Measurements from ENCODE around the gene CDK14.

Gene CDK14

GRCh38 chr7:90686146-90686545, 90.0 kb downstream of the CDK14 start:
- TF ChIP-seq POLR2AphosphoS5 (IDR thresholded peaks at IDR 0.05; ENCODE audit: low read depth, low read length) (no peak), TAF1 (IDR thresholded peaks at IDR 0.05; ENCODE audit: borderline replicate concordance, insufficient read depth, low read length) (no peak), FOXP2 (optimal IDR thresholded peaks at IDR 0.05; ENCODE audit: borderline replicate concordance, extremely low read depth, extremely low read length, insufficient read depth) (no peak), REST (IDR thresholded peaks at IDR 0.05; ENCODE audit: insufficient read depth in 1 of 2, low read depth in 2 of 2, low read length in 2 of 2) (no peak), SIN3A (IDR thresholded peaks at IDR 0.05; ENCODE audit: borderline replicate concordance, insufficient read depth, low read length) (no peak)

- TF ChIP-seq SIN3A (IDR thresholded peaks at IDR 0.05; ENCODE audit: borderline replicate concordance, insufficient read depth, low read length) (no peak), FOXP2 (optimal IDR thresholded peaks at IDR 0.05; ENCODE audit: borderline replicate concordance, extremely low read depth, extremely low read length, insufficient read depth) (no peak), POLR2AphosphoS5 (IDR thresholded peaks at IDR 0.05; ENCODE audit: low read depth, low read length) (no peak), REST (IDR thresholded peaks at IDR 0.05; ENCODE audit: insufficient read depth in 1 of 2, low read depth in 2 of 2, low read length in 2 of 2) (no peak), TAF1 (IDR thresholded peaks at IDR 0.05; ENCODE audit: borderline replicate concordance, insufficient read depth, low read length) (no peak)
Measured at GRCh38 chr7:90688810-90689209, 92.7 kb downstream of the CDK14 start.

- no peak for TF ChIP-seq FOXP2 (optimal IDR thresholded peaks at IDR 0.05; ENCODE audit: borderline replicate concordance, extremely low read depth, extremely low read length, insufficient read depth)
- no peak for TF ChIP-seq TAF1 (IDR thresholded peaks at IDR 0.05; ENCODE audit: borderline replicate concordance, insufficient read depth, low read length)
- no peak for TF ChIP-seq SIN3A (IDR thresholded peaks at IDR 0.05; ENCODE audit: borderline replicate concordance, insufficient read depth, low read length)
- no peak for TF ChIP-seq POLR2AphosphoS5 (IDR thresholded peaks at IDR 0.05; ENCODE audit: low read depth, low read length)
- TF ChIP-seq REST (IDR thresholded peaks at IDR 0.05; ENCODE audit: insufficient read depth in 1 of 2, low read depth in 2 of 2, low read length in 2 of 2): no peak
Measured at GRCh38 chr7:90689260-90689659, 93.1 kb downstream of the CDK14 start.

GRCh38 chr7:90690159-90690858, 94.2 kb downstream of the CDK14 start:
- TF ChIP-seq FOXP2 (optimal IDR thresholded peaks at IDR 0.05; ENCODE audit: borderline replicate concordance, extremely low read depth, extremely low read length, insufficient read depth) (no peak), TAF1 (IDR thresholded peaks at IDR 0.05; ENCODE audit: borderline replicate concordance, insufficient read depth, low read length) (no peak), POLR2AphosphoS5 (IDR thresholded peaks at IDR 0.05; ENCODE audit: low read depth, low read length) (no peak), SIN3A (IDR thresholded peaks at IDR 0.05; ENCODE audit: borderline replicate concordance, insufficient read depth, low read length) (no peak), REST (IDR thresholded peaks at IDR 0.05; ENCODE audit: insufficient read depth in 1 of 2, low read depth in 2 of 2, low read length in 2 of 2) (no peak)

Data from PFSK-1 (cell line).